OCI-LY7 (cell line): ENCODE data around the gene C20orf141. TPM values are rescaled to one million over a fixed set of nuclear protein-coding genes. Genes with fewer than 3 reads are reported as not detected.

ENCODE experiments used
- BruUV-seq: library from RNA; stranded (reverse); fragments of 400-500 nt; replicated peaks from 2 replicates; lab custom pipeline; 2021; lab: Mats Ljungman, UMichigan
- CTCF ChIA-PET: fragments of 300-600 bp; sonication (Branson Sonifier 250); formaldehyde crosslinking; loops from one replicate; lab custom pipeline; 2022; ENCODE audit warnings: antibody characterized with exemption; ENCODE audit not compliant: unreplicated experiment; lab: Charles Lee
- POLR2A ChIA-PET: fragments of 300-600 bp; sonication (Branson Sonifier 250); formaldehyde crosslinking; loops from one replicate; lab custom pipeline; 2022; ENCODE audit warnings: antibody characterized with exemption; lab: Charles Lee
- DNase-seq: peaks from one replicate; pipeline ENCODE4 v3.0.0-alpha.2; 2015; ENCODE audit warnings: low spot score
- H2AFZ ChIP-seq: fragments of 200-600 bp; sonication (generic), shearing (Covaris generic); 2 replicates; pipeline ENCODE4 v1.6.1; 2014; ENCODE audit warnings: mild to moderate bottlenecking, antibody characterized with exemption, low read length, moderate library complexity
- H3K27ac ChIP-seq: fragments of 200-600 bp; sonication (generic); 2 replicates; pipeline ENCODE4 v1.5.1; 2014; ENCODE audit warnings: mixed run types, low read depth, mild to moderate bottlenecking, moderate library complexity, low read length, inconsistent platforms; ENCODE audit not compliant: poor library complexity, severe bottlenecking
- H3K36me3 ChIP-seq: fragments of 200-600 bp; sonication (generic); 2 replicates; pipeline ENCODE4 v1.6.1; 2014; ENCODE audit warnings: mild to moderate bottlenecking, antibody characterized with exemption, low read length, moderate library complexity, mixed read lengths; ENCODE audit not compliant: insufficient read depth
- H3K4me1 ChIP-seq: fragments of 200-600 bp; sonication (generic); 2 replicates; pipeline ENCODE4 v1.5.1; 2014; ENCODE audit warnings: mild to moderate bottlenecking, low read length; ENCODE audit not compliant: insufficient read depth, poor library complexity, severe bottlenecking
- H3K4me2 ChIP-seq: fragments of 200-600 bp; sonication (generic); 2 replicates; pipeline ENCODE4 v1.6.1; 2014; ENCODE audit warnings: mild to moderate bottlenecking, low read length
- H3K4me3 ChIP-seq: fragments of 200-600 bp; sonication (generic); 2 replicates; pipeline ENCODE4 v1.5.1; 2014; ENCODE audit warnings: mild to moderate bottlenecking, low read depth, low read length; ENCODE audit not compliant: poor library complexity, severe bottlenecking
- H3K79me2 ChIP-seq: fragments of 200-600 bp; sonication (generic); 2 replicates; pipeline ENCODE4 v1.6.1; 2016; ENCODE audit warnings: low read depth, mild to moderate bottlenecking, low read length, moderate library complexity, mixed read lengths; ENCODE audit not compliant: insufficient read depth
- H3K9me2 ChIP-seq: fragments of 200-600 bp; sonication (generic); 2 replicates; pipeline ENCODE4 v1.6.1; 2016; ENCODE audit warnings: mild to moderate bottlenecking, low read length, mixed read lengths; ENCODE audit not compliant: insufficient read depth
- H3K9me3 ChIP-seq: fragments of 200-600 bp; sonication (generic); 2 replicates; pipeline ENCODE4 v1.6.1; 2014; ENCODE audit warnings: mild to moderate bottlenecking, mixed run types, low read length, mixed read lengths
- H4K20me1 ChIP-seq: fragments of 200-600 bp; sonication (generic); 2 replicates; pipeline ENCODE4 v1.6.1; 2014; ENCODE audit warnings: mild to moderate bottlenecking, antibody characterized with exemption, low read length, moderate library complexity, mixed read lengths; ENCODE audit not compliant: insufficient read depth
- CTCF ChIP-seq: fragments of 200-600 bp; sonication (generic); conservative IDR thresholded peaks from 2 replicates; pipeline ENCODE4 v1.5.1; 2014; ENCODE audit warnings: mild to moderate bottlenecking, antibody characterized with exemption, low read length, moderate library complexity, mixed read lengths
- EZH2phosphoT487 ChIP-seq: fragments of 200-600 bp; sonication (generic); IDR thresholded peaks from 2 replicates; pipeline ENCODE4 v1.6.1; 2018; ENCODE audit warnings: low read depth, borderline replicate concordance, mild to moderate bottlenecking, mixed run types, antibody characterized with exemption, low read length, moderate library complexity, mixed read lengths
- intact Hi-C: fragments of 100-400 bp; cut with micrococcal nuclease; formaldehyde crosslinking; loops from one replicate; pipeline ENCODE4 v1.10.0; 2022; ENCODE audit not compliant: unreplicated experiment
- total RNA-seq, 2 experiments: library from RNA; depleted of rRNA in 1 of 2; stranded (reverse); fragments of >200 nt in 1 of 2; shearing (Covaris generic) in 1 of 2; gene quantifications; 2 replicates each; pipeline ENCODE4 v1.2.3, GENCODE V29; 2014 to 2022

The C20orf141 gene
- total RNA-seq, 2 experiments from 2014 or later: not detected

GRCh38 chr20:2798095-2798805 lies 16.5 kb upstream of the C20orf141 start:
- POLR2A ChIA-PET: no interaction called here
- CTCF ChIA-PET: no interaction called here
- no peaks in the 10 kb centered on the region for H3K4me1 ChIP-seq
- H3K4me3 ChIP-seq: no peak overlapping the region
- H3K9me3 ChIP-seq: no peaks in the 10 kb centered on the region
- H3K79me2 ChIP-seq: no peaks in the 10 kb centered on the region
- H2AFZ ChIP-seq: no peak overlapping the region
- no peak overlapping the region for H3K4me2 ChIP-seq
- DNase-seq: no peak
- H3K27ac ChIP-seq: no peak overlapping the region
- TF ChIP-seq EZH2phosphoT487: no peak
- TF ChIP-seq CTCF: no peak
- H3K36me3 ChIP-seq: no peaks in the 10 kb centered on the region
- no peaks in the 10 kb centered on the region for H3K9me2 ChIP-seq
- no TSS peak for BruUV-seq
- intact Hi-C loops: no loop called here
- H4K20me1 ChIP-seq: no peaks in the 10 kb centered on the region; the same call in 1 of the 2 replicates

GRCh38 chr20:2798814-2799213 lies 16.0 kb upstream of the C20orf141 start:
- TF ChIP-seq EZH2phosphoT487: no peak
- TF ChIP-seq CTCF: no peak
- CTCF ChIA-PET: no interaction called here
- Histone ChIP-seq H3K4me1 (no peaks in the 10 kb centered on the region), H3K4me2 (no peak overlapping the region), H3K36me3 (no peaks in the 10 kb centered on the region), H2AFZ (no peak overlapping the region), H3K79me2 (no peaks in the 10 kb centered on the region), H3K9me3 (no peaks in the 10 kb centered on the region), H3K4me3 (no peak overlapping the region), H4K20me1 (no peaks in the 10 kb centered on the region; the same call in 1 of the 2 replicates), H3K9me2 (no peaks in the 10 kb centered on the region), H3K27ac (no peak overlapping the region)
- POLR2A ChIA-PET: interaction anchor here (1.4 kb wide), 1 partner anchor 8 kb away, joined by 5 read pairs; no protein-coding TSS in a partner anchor
- BruUV-seq: no TSS peak
- no peak for DNase-seq
- intact Hi-C loops: no loop called here

GRCh38 chr20:2799271-2799670 lies 15.5 kb upstream of the C20orf141 start:
- DNase-seq: no peak
- no peak overlapping the region for H3K4me3 ChIP-seq
- no TSS peak for BruUV-seq
- TF ChIP-seq EZH2phosphoT487 (no peak), CTCF (no peak)
- no peaks in the 10 kb centered on the region for H3K36me3 ChIP-seq
- H4K20me1 ChIP-seq: no peaks in the 10 kb centered on the region; the same call in 1 of the 2 replicates
- no peaks in the 10 kb centered on the region for H3K9me2 ChIP-seq
- H3K79me2 ChIP-seq: no peaks in the 10 kb centered on the region
- CTCF ChIA-PET: no interaction called here
- H3K27ac ChIP-seq: no peak overlapping the region
- no peak overlapping the region for H2AFZ ChIP-seq
- POLR2A ChIA-PET: interaction anchor here (1.4 kb wide), 1 partner anchor 9 kb away, joined by 5 read pairs; no protein-coding TSS in a partner anchor
- H3K4me2 ChIP-seq: no peak overlapping the region
- intact Hi-C loops: no loop called here
- H3K4me1 ChIP-seq: no peaks in the 10 kb centered on the region
- H3K9me3 ChIP-seq: no peaks in the 10 kb centered on the region
